ENCODE results near the gene MAN1B1.

DNA sequence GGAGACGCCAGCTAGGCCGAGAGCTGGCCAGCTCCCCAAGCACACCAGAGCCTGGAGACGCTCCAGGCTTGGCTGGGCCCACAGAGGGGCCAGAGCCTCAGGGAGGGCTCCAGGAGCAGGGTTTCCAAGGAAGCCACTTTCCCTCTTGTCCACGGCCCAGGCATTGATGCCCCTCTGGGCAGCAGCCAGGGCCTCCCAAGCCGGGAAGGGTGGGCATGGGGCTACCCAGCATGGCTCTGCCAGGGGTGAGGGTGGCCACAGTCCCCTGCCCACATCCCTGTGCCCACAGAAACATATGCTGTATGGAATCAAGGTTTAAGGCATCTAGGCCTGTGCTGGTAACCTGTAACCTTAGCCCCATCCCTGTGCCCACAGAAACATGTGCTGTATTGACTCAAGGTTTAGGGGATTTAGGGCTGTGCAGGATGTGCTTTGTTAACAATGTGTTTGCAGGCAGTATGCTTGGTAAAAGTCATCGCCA lies 29.3 kb downstream of the MAN1B1 start:
- TF ChIP-seq, protein P1, sequence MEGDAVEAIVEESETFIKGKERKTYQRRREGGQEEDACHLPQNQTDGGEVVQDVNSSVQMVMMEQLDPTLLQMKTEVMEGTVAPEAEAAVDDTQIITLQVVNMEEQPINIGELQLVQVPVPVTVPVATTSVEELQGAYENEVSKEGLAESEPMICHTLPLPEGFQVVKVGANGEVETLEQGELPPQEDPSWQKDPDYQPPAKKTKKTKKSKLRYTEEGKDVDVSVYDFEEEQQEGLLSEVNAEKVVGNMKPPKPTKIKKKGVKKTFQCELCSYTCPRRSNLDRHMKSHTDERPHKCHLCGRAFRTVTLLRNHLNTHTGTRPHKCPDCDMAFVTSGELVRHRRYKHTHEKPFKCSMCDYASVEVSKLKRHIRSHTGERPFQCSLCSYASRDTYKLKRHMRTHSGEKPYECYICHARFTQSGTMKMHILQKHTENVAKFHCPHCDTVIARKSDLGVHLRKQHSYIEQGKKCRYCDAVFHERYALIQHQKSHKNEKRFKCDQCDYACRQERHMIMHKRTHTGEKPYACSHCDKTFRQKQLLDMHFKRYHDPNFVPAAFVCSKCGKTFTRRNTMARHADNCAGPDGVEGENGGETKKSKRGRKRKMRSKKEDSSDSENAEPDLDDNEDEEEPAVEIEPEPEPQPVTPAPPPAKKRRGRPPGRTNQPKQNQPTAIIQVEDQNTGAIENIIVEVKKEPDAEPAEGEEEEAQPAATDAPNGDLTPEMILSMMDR (conservative IDR thresholded peaks at IDR 0.05): no peak
- TF ChIP-seq ZFX (IDR thresholded peaks at IDR 0.05): no peak

Data from C4-2B (cell line).